Keratinocyte (primary cell): ENCODE results near the gene RNPS1. TPM values are rescaled to one million over a fixed set of nuclear protein-coding genes. Genes with fewer than 3 reads are reported as not detected.

ENCODE experiments used
- DNase-seq: peaks from one replicate; pipeline ENCODE4 v3.0.0-alpha.2; 2011; ENCODE audit warnings: low read depth, missing footprints, low spot score
- FAIRE-seq: peaks from 2 replicates; lab custom pipeline; 2011; peaks lifted over from hg19 to GRCh38; lab: Jason Lieb, UNC
- H2AFZ ChIP-seq: 2 replicates; pipeline ENCODE4 v1.6.0; 2012; ENCODE audit warnings: low read length, control low read depth, inconsistent platforms; ENCODE audit not compliant: control insufficient read depth
- H3K27ac ChIP-seq: 2 replicates; pipeline ENCODE4 v1.5.1; 2011; ENCODE audit warnings: low read length; ENCODE audit not compliant: control insufficient read depth, insufficient read depth
- H3K27me3 ChIP-seq: 3 replicates; pipeline ENCODE4 v1.6.0; 2011; ENCODE audit warnings: low read length; ENCODE audit not compliant: control insufficient read depth, insufficient read depth; ENCODE audit errors: extremely low read depth
- H3K36me3 ChIP-seq, 2 experiments: 2 replicates in 1 of 2; 3 replicates in 1 of 2; pipeline ENCODE4 v1.5.1; 2011; ENCODE audit warnings: low read length in 2 of 2, mild to moderate bottlenecking in 1 of 2; ENCODE audit not compliant: control insufficient read depth in 2 of 2, insufficient read depth in 2 of 2; ENCODE audit errors: extremely low read depth in 1 of 2
- H3K4me1 ChIP-seq: 3 replicates; pipeline ENCODE4 v1.5.1; 2011; ENCODE audit warnings: low read length; ENCODE audit not compliant: control insufficient read depth, insufficient read depth; ENCODE audit errors: extremely low read depth
- H3K4me2 ChIP-seq: 3 replicates; pipeline ENCODE4 v1.6.0; 2011; ENCODE audit warnings: low read depth, low read length; ENCODE audit not compliant: control insufficient read depth, insufficient read depth; ENCODE audit errors: extremely low read depth
- H3K4me3 ChIP-seq, 3 experiments: fragments of 200-600 bp in 1 of 3; sonication (generic) in 1 of 3; 2 replicates in 2 of 3; 3 replicates in 1 of 3; pipeline ENCODE4 v1.5.1; 2011 to 2016; ENCODE audit warnings: low read length in 3 of 3, mild to moderate bottlenecking in 3 of 3, control low read depth in 2 of 3, inconsistent platforms in 1 of 3, low read depth in 1 of 3, mixed read lengths in 1 of 3, mixed run types in 1 of 3, moderate library complexity in 1 of 3; ENCODE audit not compliant: control insufficient read depth in 2 of 3, insufficient read depth in 2 of 3; ENCODE audit errors: extremely low read depth in 1 of 3
- H3K79me2 ChIP-seq: 2 replicates; pipeline ENCODE4 v1.6.0; 2012; ENCODE audit warnings: low read length; ENCODE audit not compliant: control insufficient read depth, insufficient read depth
- H3K9ac ChIP-seq: 3 replicates; pipeline ENCODE4 v1.6.0; 2011; ENCODE audit warnings: low read length; ENCODE audit not compliant: control insufficient read depth, insufficient read depth; ENCODE audit errors: extremely low read depth
- H3K9me1 ChIP-seq: 3 replicates; pipeline ENCODE4 v1.6.0; 2011; ENCODE audit warnings: low read length; ENCODE audit not compliant: control insufficient read depth, insufficient read depth; ENCODE audit errors: extremely low read depth
- H3K9me3 ChIP-seq: 2 replicates; pipeline ENCODE4 v1.5.1; 2012; ENCODE audit warnings: low read depth, low read length; ENCODE audit not compliant: control insufficient read depth
- H4K20me1 ChIP-seq: 3 replicates; pipeline ENCODE4 v1.6.0; 2011; ENCODE audit warnings: low read length; ENCODE audit not compliant: control insufficient read depth, insufficient read depth; ENCODE audit errors: extremely low read depth
- EZH2 ChIP-seq: IDR thresholded peaks from one replicate; pipeline ENCODE4 v1.6.1; 2012; ENCODE audit warnings: inconsistent platforms, mild to moderate bottlenecking, low read length, moderate library complexity
- dilution Hi-C: fragments of 300-500 bp; cut with MboI; formaldehyde crosslinking; loops from one replicate; pipeline ENCODE4 v1.7.0; 2020; ENCODE audit warnings: low sequenced_read_pairs; ENCODE audit not compliant: extremely low pct_ligation_motif_present
- polyA plus RNA-seq, 5 experiments: library from polyadenylated mRNA; depleted of rRNA in 3 of 5; stranded (reverse) in 3 of 5; stranded (forward) in 1 of 5; unstranded in 1 of 5; fragments of >200 nt; gene quantifications; 1 replicate in 1 of 5; 2 replicates in 3 of 5; 3 replicates in 1 of 5; pipeline versions ENCODE4 v1.2.1 to v1.2.3, GENCODE V29; 2011 to 2012; ENCODE audit warnings: missing spikeins in 2 of 5, low read depth in 1 of 5, low replicate concordance in 1 of 5
- TF ChIP-seq, protein P1 (sequence below), 3 experiments: IDR thresholded peaks in 1 of 3; conservative IDR thresholded peaks in 1 of 3; optimal IDR thresholded peaks in 1 of 3; 2 replicates in 2 of 3; 3 replicates in 1 of 3; pipeline versions ENCODE3 to v1.5.1; 2011; ENCODE audit warnings: low read length in 3 of 3, mild to moderate bottlenecking in 3 of 3, moderate library complexity in 2 of 3, control low read depth in 1 of 3, inconsistent platforms in 1 of 3; ENCODE audit not compliant: insufficient read depth in 2 of 3; ENCODE audit errors: extremely low read depth in 1 of 3

The RNPS1 gene
- polyA plus RNA-seq, 1 donor (not counting 4 experiments of a cell fraction or from before 2014, with no cell fraction given) = 89.4 TPM

DNA sequence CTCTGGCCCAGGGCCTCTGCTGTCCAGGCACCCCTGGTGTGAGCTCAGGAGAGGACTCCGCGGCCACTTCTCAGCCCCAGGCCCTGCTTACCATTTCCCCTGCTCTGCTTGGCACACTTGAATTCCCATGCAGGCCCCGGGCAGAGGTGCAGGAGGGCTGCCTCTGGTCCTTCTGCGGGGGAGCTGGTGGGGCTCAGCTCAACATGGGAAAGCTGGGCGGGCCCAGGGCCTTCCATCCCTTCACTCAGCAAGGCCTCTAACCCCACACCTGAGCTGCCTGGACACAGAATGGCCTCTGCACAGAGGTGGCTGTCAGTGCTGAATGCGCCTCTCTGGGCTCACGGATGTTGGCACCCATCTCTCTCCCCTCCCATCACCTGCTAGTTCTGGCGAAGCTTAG is 12.5 kb upstream of the RNPS1 start:
- Histone ChIP-seq H3K27me3 (no peaks in the 10 kb centered on the region), H3K36me3 (no peaks in the 10 kb centered on the region), H3K9ac (no peak overlapping the region), H3K79me2 (no peaks in the 10 kb centered on the region), H3K9me1 (no peaks in the 10 kb centered on the region), H3K9me3 (no peaks in the 10 kb centered on the region), H3K27ac (no peak overlapping the region), H3K4me2 (no peak overlapping the region), H3K4me3 (no peak overlapping the region), H2AFZ (no peak overlapping the region), H4K20me1 (no peaks in the 10 kb centered on the region), H3K4me1 (peaks cover 4% of the 10 kb centered on the region)
- TF ChIP-seq EZH2 = no peak
- TF ChIP-seq, protein P1, sequence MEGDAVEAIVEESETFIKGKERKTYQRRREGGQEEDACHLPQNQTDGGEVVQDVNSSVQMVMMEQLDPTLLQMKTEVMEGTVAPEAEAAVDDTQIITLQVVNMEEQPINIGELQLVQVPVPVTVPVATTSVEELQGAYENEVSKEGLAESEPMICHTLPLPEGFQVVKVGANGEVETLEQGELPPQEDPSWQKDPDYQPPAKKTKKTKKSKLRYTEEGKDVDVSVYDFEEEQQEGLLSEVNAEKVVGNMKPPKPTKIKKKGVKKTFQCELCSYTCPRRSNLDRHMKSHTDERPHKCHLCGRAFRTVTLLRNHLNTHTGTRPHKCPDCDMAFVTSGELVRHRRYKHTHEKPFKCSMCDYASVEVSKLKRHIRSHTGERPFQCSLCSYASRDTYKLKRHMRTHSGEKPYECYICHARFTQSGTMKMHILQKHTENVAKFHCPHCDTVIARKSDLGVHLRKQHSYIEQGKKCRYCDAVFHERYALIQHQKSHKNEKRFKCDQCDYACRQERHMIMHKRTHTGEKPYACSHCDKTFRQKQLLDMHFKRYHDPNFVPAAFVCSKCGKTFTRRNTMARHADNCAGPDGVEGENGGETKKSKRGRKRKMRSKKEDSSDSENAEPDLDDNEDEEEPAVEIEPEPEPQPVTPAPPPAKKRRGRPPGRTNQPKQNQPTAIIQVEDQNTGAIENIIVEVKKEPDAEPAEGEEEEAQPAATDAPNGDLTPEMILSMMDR (optimal IDR thresholded peaks at IDR 0.05 in 1 of 3, IDR thresholded peaks at IDR 0.05 in 1 of 3, conservative IDR thresholded peaks at IDR 0.05 in 1 of 3; ENCODE audit: extremely low read depth in 1 of 3, insufficient read depth in 2 of 3, low read length in 3 of 3) = no peak
- no peak for FAIRE-seq
- dilution Hi-C loops = no loop called here
- no peak for DNase-seq

DNA sequence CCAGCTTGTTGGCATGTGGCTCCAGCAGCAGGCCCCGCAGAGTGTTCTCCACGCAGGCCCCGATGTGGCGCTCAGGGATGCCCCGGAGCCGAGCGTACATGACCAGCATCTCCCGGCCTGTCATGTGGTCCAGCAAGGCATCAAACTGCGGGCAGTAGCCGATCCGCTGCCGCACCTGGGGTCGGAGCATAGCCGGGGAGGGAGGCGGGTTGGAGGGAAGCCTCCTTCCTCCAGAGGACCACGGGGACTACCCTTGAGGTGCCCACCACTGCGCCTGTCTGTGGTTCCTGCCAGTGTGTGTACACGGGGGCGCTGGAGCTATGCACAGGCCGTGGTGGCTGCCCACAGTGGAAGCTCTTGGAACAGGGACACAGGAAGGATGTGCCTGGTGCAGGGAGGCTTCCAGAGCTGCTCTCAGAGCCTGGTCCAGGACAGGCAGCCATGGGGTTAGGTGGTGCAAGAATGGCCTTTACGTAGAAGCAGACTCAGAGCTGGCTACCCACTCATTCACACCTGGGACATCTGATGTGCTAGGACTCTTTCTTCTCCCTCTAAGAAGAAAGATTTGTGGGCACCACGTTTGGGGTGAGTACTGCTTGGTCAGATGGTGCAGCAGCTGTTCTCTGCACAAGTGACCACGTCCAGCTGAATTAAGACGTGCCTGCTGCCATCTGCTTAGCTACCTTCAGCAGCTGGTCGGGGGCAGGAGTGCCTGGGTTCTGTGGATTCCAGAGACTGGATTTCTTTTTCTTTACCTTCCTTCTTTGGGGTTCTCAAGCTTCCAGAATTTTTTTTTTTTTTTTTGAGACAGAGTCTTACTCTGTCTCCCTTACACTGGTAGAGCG is 11.3 kb upstream of the RNPS1 start:
- FAIRE-seq = no peak
- dilution Hi-C loops = no loop called here
- TF ChIP-seq, protein P1 (optimal IDR thresholded peaks at IDR 0.05 in 1 of 3, IDR thresholded peaks at IDR 0.05 in 1 of 3, conservative IDR thresholded peaks at IDR 0.05 in 1 of 3; ENCODE audit: extremely low read depth in 1 of 3, insufficient read depth in 2 of 3, low read length in 3 of 3) = no peak
- no peak for TF ChIP-seq EZH2

More for the DNA sequence above, 11.3 kb upstream of the RNPS1 start:
- DNase-seq = no peak
- H2AFZ ChIP-seq = no peak overlapping the region
- no peaks in the 10 kb centered on the region for H3K36me3 ChIP-seq
- H3K9ac ChIP-seq = no peak overlapping the region
- H3K4me1 ChIP-seq = no peaks in the 10 kb centered on the region
- no peaks in the 10 kb centered on the region for H4K20me1 ChIP-seq
- no peaks in the 10 kb centered on the region for H3K27me3 ChIP-seq
- H3K79me2 ChIP-seq = no peaks in the 10 kb centered on the region
- H3K27ac ChIP-seq = no peak overlapping the region
- no peak overlapping the region for H3K4me2 ChIP-seq
- no peaks in the 10 kb centered on the region for H3K9me3 ChIP-seq
- no peak overlapping the region for H3K4me3 ChIP-seq
- H3K9me1 ChIP-seq = no peaks in the 10 kb centered on the region
